Neural cell (in vitro differentiated cells): ENCODE results near the gene DNAJB1. TPM values are rescaled to one million over a fixed set of nuclear protein-coding genes. Genes with fewer than 3 reads are reported as not detected.
A peak's percentile ranks its signal among the peaks of the same experiment; 100 is the strongest.

Experiments used
- H2AFZ ChIP-seq: fragments of 200-600, 300-800 bp; sonication (generic), shearing (Covaris generic); 2 replicates; pipeline ENCODE4 v1.6.0; 2014; ENCODE audit warnings: low read depth, mild to moderate bottlenecking, antibody characterized with exemption, low read length, moderate library complexity
- H3F3A ChIP-seq: fragments of 200-600 bp; shearing (Covaris generic); 2 replicates; pipeline ENCODE4 v1.6.1; 2016; ENCODE audit warnings: mild to moderate bottlenecking, moderate library complexity, mixed read lengths, antibody characterized with exemption, low read length; ENCODE audit not compliant: insufficient read depth, poor library complexity, severe bottlenecking
- H3K27ac ChIP-seq: fragments of 200-600, 300-800 bp; sonication (generic), shearing (Covaris generic); 2 replicates; pipeline ENCODE4 v1.5.1; 2014; ENCODE audit warnings: mild to moderate bottlenecking, low read length, moderate library complexity
- H3K27me3 ChIP-seq: fragments of 300-800, 200-600 bp; sonication (generic), shearing (Covaris generic); 2 replicates; pipeline ENCODE4 v1.6.0; 2014; ENCODE audit warnings: mild to moderate bottlenecking, low read depth, low read length, moderate library complexity; ENCODE audit not compliant: insufficient read depth
- H3K36me3 ChIP-seq: fragments of 300-800, 200-600 bp; sonication (generic), shearing (Covaris generic); 2 replicates; pipeline ENCODE4 v1.5.1; 2014; ENCODE audit warnings: mild to moderate bottlenecking, antibody characterized with exemption, low read length, moderate library complexity; ENCODE audit not compliant: insufficient read depth
- H3K4me2 ChIP-seq: fragments of 300-800, 200-600 bp; sonication (generic), shearing (Covaris generic); 2 replicates; pipeline ENCODE4 v1.6.0; 2014; ENCODE audit warnings: mild to moderate bottlenecking, low read length
- H3K4me3 ChIP-seq: fragments of 300-800, 200-600 bp; sonication (generic), shearing (Covaris generic); 2 replicates; pipeline ENCODE4 v1.5.1; 2014; ENCODE audit warnings: mild to moderate bottlenecking, low read length, moderate library complexity
- H3K79me2 ChIP-seq: fragments of 200-600 bp; shearing (Covaris generic); replicated peaks from 2 replicates; pipeline ENCODE4 v1.6.0; 2014; ENCODE audit warnings: mild to moderate bottlenecking, low read length, moderate library complexity; ENCODE audit not compliant: insufficient read depth
- H3K9ac ChIP-seq: fragments of 300-800, 200-600 bp; sonication (generic), shearing (Covaris generic); 2 replicates; pipeline ENCODE4 v1.6.1; 2016; ENCODE audit warnings: mild to moderate bottlenecking, low read length, mixed read lengths
- H3K9me2 ChIP-seq: fragments of 200-600 bp; shearing (Covaris generic); 2 replicates; pipeline ENCODE4 v1.6.1; 2016; ENCODE audit warnings: mild to moderate bottlenecking, low read length, mixed read lengths; ENCODE audit not compliant: insufficient read depth
- H3K9me3 ChIP-seq: fragments of 200-600, 300-800 bp; sonication (generic), shearing (Covaris generic); 2 replicates; pipeline ENCODE4 v1.6.1; 2016; ENCODE audit warnings: mild to moderate bottlenecking, mixed run types, low read length, moderate library complexity, mixed read lengths
- H4K20me1 ChIP-seq: fragments of 200-600 bp; shearing (Covaris generic); 2 replicates; pipeline ENCODE4 v1.6.1; 2016; ENCODE audit warnings: mild to moderate bottlenecking, mixed run types; ENCODE audit not compliant: insufficient read depth
- CTCF ChIP-seq: fragments of 450-650 bp; IDR thresholded peaks from 2 replicates; pipeline ENCODE4 v1.5.1; 2014; ENCODE audit warnings: antibody characterized with exemption, mild to moderate bottlenecking, moderate library complexity; ENCODE audit not compliant: poor library complexity, severe bottlenecking
- EP300 ChIP-seq: fragments of 450-650 bp; conservative IDR thresholded peaks from 2 replicates; pipeline ENCODE4 v1.6.1; 2014; ENCODE audit warnings: antibody characterized with exemption, mild to moderate bottlenecking, moderate library complexity; ENCODE audit not compliant: poor library complexity, severe bottlenecking
- EZH2 ChIP-seq: fragments of 200-600, 300-800 bp; shearing (Covaris generic), sonication (generic); IDR thresholded peaks from 2 replicates; pipeline ENCODE4 v1.6.1; 2014; ENCODE audit warnings: antibody characterized with exemption, low read length, borderline replicate concordance, mild to moderate bottlenecking; ENCODE audit not compliant: insufficient read depth, poor library complexity, severe bottlenecking
- MXI1 ChIP-seq: fragments of 450-650 bp; conservative IDR thresholded peaks from 2 replicates; pipeline ENCODE4 v1.6.1; 2014; ENCODE audit warnings: antibody characterized with exemption, mild to moderate bottlenecking; ENCODE audit not compliant: poor library complexity, severe bottlenecking
- POLR2AphosphoS5 ChIP-seq: IDR thresholded peaks from 2 replicates; pipeline ENCODE4 v1.6.1; 2012
- RAD21 ChIP-seq: fragments of 450-650 bp; conservative IDR thresholded peaks from 2 replicates; pipeline ENCODE4 v1.6.1; 2014; ENCODE audit warnings: antibody characterized with exemption, mild to moderate bottlenecking, moderate library complexity
- SMC3 ChIP-seq: fragments of 450-650 bp; conservative IDR thresholded peaks from 2 replicates; pipeline ENCODE4 v1.6.1; 2014; ENCODE audit warnings: antibody characterized with exemption, mild to moderate bottlenecking, moderate library complexity; ENCODE audit not compliant: poor library complexity
- TAF1 ChIP-seq: IDR thresholded peaks from 2 replicates; pipeline ENCODE4 v1.6.1; 2012; ENCODE audit warnings: low read depth
- polyA minus RNA-seq: library from RNA; depleted of rRNA, polyadenylated mRNA; stranded (reverse); fragments of >200 nt; gene quantifications from 2 replicates; pipeline ENCODE4 v1.2.3, GENCODE V29; 2014
- polyA plus RNA-seq: library from polyadenylated mRNA; depleted of rRNA; stranded (reverse); fragments of >200 nt; gene quantifications from 2 replicates; pipeline ENCODE4 v1.2.3, GENCODE V29; 2014
- TF ChIP-seq, protein P1 (sequence below): IDR thresholded peaks from 2 replicates; pipeline ENCODE4 v1.6.1; 2012; ENCODE audit warnings: borderline replicate concordance

The DNAJB1 gene
- 64.6 and 70.9 TPM in 2 replicates for polyA plus RNA-seq
- polyA minus RNA-seq = 50.4 and 54.5 TPM in 2 replicates

- Histone ChIP-seq H3K9me3 (no peaks in the 10 kb centered on the region), H3K9ac (peak within 1 kb of the TSS; percentile 89), H2AFZ (peak within 1 kb of the TSS; percentile 85), H3F3A (no peaks in the 10 kb centered on the region), H3K9me2 (no peaks in the 10 kb centered on the region), H3K27me3 (no peaks in the 10 kb centered on the region), H3K27ac (peak within 1 kb of the TSS; percentile 90), H3K36me3 (no peaks in the 10 kb centered on the region), H3K4me3 (peak within 1 kb of the TSS; percentile 91), H3K79me2 (peaks cover 21% of the 10 kb centered on the region), H3K4me2 (peak within 1 kb of the TSS; percentile 86), H4K20me1 (no peaks in the 10 kb centered on the region)
- TF ChIP-seq CTCF (no peak), EP300 (peak; percentile 11), EZH2 (no peak), SMC3 (peak; percentile 19), POLR2AphosphoS5 (peak; percentile 89), RAD21 (no peak), TAF1 (no peak), MXI1 (peak; percentile 55)
- TF ChIP-seq, protein P1, sequence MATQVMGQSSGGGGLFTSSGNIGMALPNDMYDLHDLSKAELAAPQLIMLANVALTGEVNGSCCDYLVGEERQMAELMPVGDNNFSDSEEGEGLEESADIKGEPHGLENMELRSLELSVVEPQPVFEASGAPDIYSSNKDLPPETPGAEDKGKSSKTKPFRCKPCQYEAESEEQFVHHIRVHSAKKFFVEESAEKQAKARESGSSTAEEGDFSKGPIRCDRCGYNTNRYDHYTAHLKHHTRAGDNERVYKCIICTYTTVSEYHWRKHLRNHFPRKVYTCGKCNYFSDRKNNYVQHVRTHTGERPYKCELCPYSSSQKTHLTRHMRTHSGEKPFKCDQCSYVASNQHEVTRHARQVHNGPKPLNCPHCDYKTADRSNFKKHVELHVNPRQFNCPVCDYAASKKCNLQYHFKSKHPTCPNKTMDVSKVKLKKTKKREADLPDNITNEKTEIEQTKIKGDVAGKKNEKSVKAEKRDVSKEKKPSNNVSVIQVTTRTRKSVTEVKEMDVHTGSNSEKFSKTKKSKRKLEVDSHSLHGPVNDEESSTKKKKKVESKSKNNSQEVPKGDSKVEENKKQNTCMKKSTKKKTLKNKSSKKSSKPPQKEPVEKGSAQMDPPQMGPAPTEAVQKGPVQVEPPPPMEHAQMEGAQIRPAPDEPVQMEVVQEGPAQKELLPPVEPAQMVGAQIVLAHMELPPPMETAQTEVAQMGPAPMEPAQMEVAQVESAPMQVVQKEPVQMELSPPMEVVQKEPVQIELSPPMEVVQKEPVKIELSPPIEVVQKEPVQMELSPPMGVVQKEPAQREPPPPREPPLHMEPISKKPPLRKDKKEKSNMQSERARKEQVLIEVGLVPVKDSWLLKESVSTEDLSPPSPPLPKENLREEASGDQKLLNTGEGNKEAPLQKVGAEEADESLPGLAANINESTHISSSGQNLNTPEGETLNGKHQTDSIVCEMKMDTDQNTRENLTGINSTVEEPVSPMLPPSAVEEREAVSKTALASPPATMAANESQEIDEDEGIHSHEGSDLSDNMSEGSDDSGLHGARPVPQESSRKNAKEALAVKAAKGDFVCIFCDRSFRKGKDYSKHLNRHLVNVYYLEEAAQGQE = peak; percentile 45
Observed at GRCh38 chr19:14517840-14518505, at the start of gene DNAJB1. DNAJB1 (minus strand) TSS chr19:14518397; CDS start chr19:14518349, 48 bp downstream.

GRCh38 chr19:14567079-14567478, 48.9 kb upstream of the DNAJB1 start:
- no peak overlapping the region for H3K27ac ChIP-seq
- no peak overlapping the region for H3K4me2 ChIP-seq
- no peak overlapping the region for H2AFZ ChIP-seq
- peaks cover 15% of the 10 kb centered on the region for H3K79me2 ChIP-seq
- H3K9me3 ChIP-seq = no peaks in the 10 kb centered on the region
- no peaks in the 10 kb centered on the region for H3K36me3 ChIP-seq
- H4K20me1 ChIP-seq = no peaks in the 10 kb centered on the region
- H3F3A ChIP-seq = no peaks in the 10 kb centered on the region
- H3K9me2 ChIP-seq = no peaks in the 10 kb centered on the region
- TF ChIP-seq MXI1 (no peak), TAF1 (no peak), CTCF (no peak), EP300 (no peak), RAD21 (no peak), SMC3 (no peak), POLR2AphosphoS5 (no peak), EZH2 (no peak)
- TF ChIP-seq, protein P1 = no peak
- H3K9ac ChIP-seq = no peak overlapping the region
- no peaks in the 10 kb centered on the region for H3K27me3 ChIP-seq
- H3K4me3 ChIP-seq = no peak overlapping the region
